Motor neuron (in vitro differentiated cells): ENCODE measurements around the gene DMBX1. TPM values are rescaled to one million over a fixed set of nuclear protein-coding genes. Genes with fewer than 3 reads are reported as not detected.

Experiments
- total RNA-seq, 8 experiments: library from RNA; unstranded; fragments of 300-600 nt; gene quantifications; 2 replicates each; pipeline versions ENCODE4 v1.2.3 to v1.2.4, GENCODE V29; 2022

Gene DMBX1
- total RNA-seq, 8 experiments from 2014 or later = 0.13 to 1.4 (median 0.15) TPM; not detected in 3

Other genes with a start within 250 kb of the DMBX1 start
- gene RAD54L, start 242.1 kb upstream of the DMBX1 start, total RNA-seq = 10 to 100 TPM in 2 of 8 experiments, 1 to 10 TPM in 2, under 1 TPM in 4; 0.31 to 15.5 (median 1.0) TPM
- 10 to 100 TPM; 65.4 to 98.2 (median 85.5) TPM for gene LRRC41, start 186.2 kb upstream of the DMBX1 start, total RNA-seq
- gene UQCRH, start 186.1 kb upstream of the DMBX1 start, total RNA-seq = 1,000 to 10,000 TPM in 2 of 8 experiments, 100 to 1,000 TPM in 6; 462 to 1,061 (median 717) TPM
- gene NSUN4, start 149.0 kb upstream of the DMBX1 start, total RNA-seq = 10 to 100 TPM; 14.5 to 22.4 (median 16.2) TPM
- gene FAAH, start 95.5 kb upstream of the DMBX1 start, total RNA-seq = 10 to 100 TPM in 1 of 8 experiments, 1 to 10 TPM in 7; 1.7 to 10.5 (median 8.3) TPM
- 1 to 10 TPM in 1 of 8 experiments, under 1 TPM in 6, not detected in 1; 0.13 to 1.4 (median 0.32) TPM for gene KNCN, start 61.8 kb downstream of the DMBX1 start, total RNA-seq
- 10 to 100 TPM in 6 of 8 experiments, 1 to 10 TPM in 2; 7.0 to 34.1 (median 15.5) TPM for gene MKNK1, start 114.4 kb downstream of the DMBX1 start, total RNA-seq
- 10 to 100 TPM in 2 of 8 experiments, 1 to 10 TPM in 5, under 1 TPM in 1; 0.60 to 11.3 (median 4.8) TPM for gene MOB3C, start 127.0 kb downstream of the DMBX1 start, total RNA-seq
- gene ATPAF1, start 178.5 kb downstream of the DMBX1 start, total RNA-seq = 10 to 100 TPM; 39.9 to 77.6 (median 50.8) TPM
- 1 to 10 TPM in 4 of 8 experiments, under 1 TPM in 4; 0.36 to 2.5 (median 1.0) TPM for gene TEX38, start 182.0 kb downstream of the DMBX1 start, total RNA-seq
- 10 to 100 TPM; 14.5 to 56.9 (median 31.0) TPM for gene EFCAB14, start 229.3 kb downstream of the DMBX1 start, total RNA-seq